Activated effector memory CD4-positive, alpha-beta T cell treated with anti-CD3 and anti-CD28 coated beads, Interleukin-2, amount 50 U/mL, for 16 hours (primary cell): Measurements from ENCODE around the gene SASS6.

ENCODE experiments used
- DNase-seq: peaks from one replicate; pipeline ENCODE4 v3.0.0-alpha.2; 2020

SASS6 gene

GRCh38 chr1:100039591-100039990, 93.1 kb downstream of the SASS6 start:
- no peak for DNase-seq

GRCh38 chr1:100038660-100039287, 94.0 kb downstream of the SASS6 start:
- peak; percentile 91 for DNase-seq

- DNase-seq, result peak; percentile 96
Observed at GRCh38 chr1:100037927-100038659, 94.6 kb downstream of the SASS6 start.

GRCh38 chr1:100037656-100037926, 95.1 kb downstream of the SASS6 start:
- DNase-seq, result no peak

GRCh38 chr1:100036718-100037655, 95.7 kb downstream of the SASS6 start:
- no peak for DNase-seq

- DNase-seq, result no peak
Observed at GRCh38 chr1:100035214-100035613, 97.5 kb downstream of the SASS6 start.

GRCh38 chr1:100034470-100034869, 98.3 kb downstream of the SASS6 start:
- no peak for DNase-seq
